Measurements from ENCODE around the gene THSD8. TPM values are rescaled to one million over a fixed set of nuclear protein-coding genes. Genes with fewer than 3 reads are reported as not detected.

Gene THSD8
- polyA plus RNA-seq (ENCODE audit: insufficient read length in 12 of 12) = 1 to 10 TPM in 10 of 12 donors, not detected in 2; 1.4 to 7.1 (median 4.2) TPM
- long read RNA-seq, donor 1 = 0 reads
- long read RNA-seq, donor 2 = 0 reads
- long read RNA-seq, donor 3 = 0 reads
- long read RNA-seq, donor 4 = 0 reads
- long read RNA-seq, donor 5 = 0 reads
- long read RNA-seq, donor 6 = 0 reads
- long read RNA-seq, donor 7 = 0 reads
- long read RNA-seq, donor 8 = 0 reads
- long read RNA-seq, donor 9 = 0 reads
- long read RNA-seq, donor 10 = 0 reads
- long read RNA-seq, donor 11 = 0 reads

GRCh38 chr19:12801466-12802266 is at the start of gene THSD8, which contains the start of gene PRDX2:
Gene THSD8 (plus strand): TSS chr19:12802069. CDS start chr19:12802072, 3 bp downstream.
Gene PRDX2 (minus strand): TSS chr19:12801800. CDS start chr19:12801261, 539 bp downstream.
- DNase-seq = no peak

GRCh38 chr19:12754465-12755196 is 47.2 kb upstream of the THSD8 start:
- no peak for DNase-seq

- no peak for DNase-seq
Observed at GRCh38 chr19:12756150-12756883, 45.6 kb upstream of the THSD8 start.

GRCh38 chr19:12757544-12758274 is 44.2 kb upstream of the THSD8 start:
- peak; percentile 64 for DNase-seq

GRCh38 chr19:12759686-12760085 is 42.2 kb upstream of the THSD8 start:
- no peak for DNase-seq

- no peak for DNase-seq
Observed at GRCh38 chr19:12763100-12763499, 38.8 kb upstream of the THSD8 start.

GRCh38 chr19:12764698-12765097 is 37.2 kb upstream of the THSD8 start:
- no peak for DNase-seq

- DNase-seq = peak; percentile 61
Observed at GRCh38 chr19:12766051-12766521, 35.8 kb upstream of the THSD8 start.

- DNase-seq = no peak
Observed at GRCh38 chr19:12767150-12767549, 34.7 kb upstream of the THSD8 start.

GRCh38 chr19:12767666-12768065 is 34.2 kb upstream of the THSD8 start:
- no peak for DNase-seq

GRCh38 chr19:12769689-12770088 is 32.2 kb upstream of the THSD8 start:
- DNase-seq = peak; percentile 21

GRCh38 chr19:12770922-12771321 is 30.9 kb upstream of the THSD8 start:
- DNase-seq = no peak

GRCh38 chr19:12772323-12772722 is 29.5 kb upstream of the THSD8 start:
- no peak for DNase-seq

- DNase-seq = no peak
Observed at GRCh38 chr19:12773571-12773970, 28.3 kb upstream of the THSD8 start.

- DNase-seq = no peak
Observed at GRCh38 chr19:12774588-12775555, 27.0 kb upstream of the THSD8 start, which contains the start of gene HOOK2. Gene HOOK2 (minus strand): TSS chr19:12775552. CDS start chr19:12775449, 103 bp downstream.

GRCh38 chr19:12777217-12778016 is 24.5 kb upstream of the THSD8 start:
- peak; percentile 83 for DNase-seq

- no peak for DNase-seq
Observed at GRCh38 chr19:12778017-12778904, 23.6 kb upstream of the THSD8 start.

- DNase-seq = no peak
Observed at GRCh38 chr19:12778905-12779161, 23.0 kb upstream of the THSD8 start.
